Ectodermal cell (in vitro differentiated cells): ENCODE measurements around the gene BBIP1. TPM values are rescaled to one million over a fixed set of nuclear protein-coding genes. Genes with fewer than 3 reads are reported as not detected.

Source experiments
- H3K27ac ChIP-seq: 2 replicates; pipeline ENCODE4 v1.7.0; 2013; ENCODE audit warnings: mild to moderate bottlenecking, low read depth, low read length; ENCODE audit not compliant: insufficient read depth, poor library complexity, severe bottlenecking
- H3K27me3 ChIP-seq: 2 replicates; pipeline ENCODE4 v1.7.0; 2013; ENCODE audit warnings: mild to moderate bottlenecking, low read length; ENCODE audit not compliant: insufficient read depth, control insufficient read depth, poor library complexity, severe bottlenecking
- H3K36me3 ChIP-seq: one replicate; pipeline ENCODE4 v1.7.0; 2013; ENCODE audit warnings: low read length; ENCODE audit not compliant: control insufficient read depth, insufficient read depth
- H3K4me1 ChIP-seq: one replicate; pipeline ENCODE4 v1.7.0; 2013; ENCODE audit warnings: low read length; ENCODE audit not compliant: control insufficient read depth, insufficient read depth
- H3K4me3 ChIP-seq: 2 replicates; pipeline ENCODE4 v1.7.0; 2013; ENCODE audit warnings: low read depth, low read length, control low read depth; ENCODE audit not compliant: insufficient read depth
- H3K9me3 ChIP-seq: 2 replicates; pipeline ENCODE4 v1.7.0; 2013; ENCODE audit warnings: mild to moderate bottlenecking, low read length, moderate library complexity; ENCODE audit not compliant: control insufficient read depth
- WGBS, 2 experiments: methylation state at CpG; one replicate each; pipeline ENCODE4 v1.1.7; 2013; ENCODE audit warnings: missing lambda C conversion rate in 2 of 2; 5-methylcytosine and 5-hydroxymethylcytosine counted together
- polyA plus RNA-seq, 4 experiments: library from polyadenylated mRNA; stranded (reverse); fragments of 50-300 nt; gene quantifications; one replicate each; pipeline ENCODE4 v1.2.3, GENCODE V29; 2013

The BBIP1 gene, protein sequence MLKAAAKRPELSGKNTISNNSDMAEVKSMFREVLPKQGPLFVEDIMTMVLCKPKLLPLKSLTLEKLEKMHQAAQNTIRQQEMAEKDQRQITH
- 33.4 TPM for polyA plus RNA-seq (2013, experiment 1 of 4)
- polyA plus RNA-seq (2013, experiment 2 of 4), result 32.0 TPM
- polyA plus RNA-seq (2013, experiment 3 of 4), result 46.8 TPM
- 49.4 TPM for polyA plus RNA-seq (2013, experiment 4 of 4)

DNA sequence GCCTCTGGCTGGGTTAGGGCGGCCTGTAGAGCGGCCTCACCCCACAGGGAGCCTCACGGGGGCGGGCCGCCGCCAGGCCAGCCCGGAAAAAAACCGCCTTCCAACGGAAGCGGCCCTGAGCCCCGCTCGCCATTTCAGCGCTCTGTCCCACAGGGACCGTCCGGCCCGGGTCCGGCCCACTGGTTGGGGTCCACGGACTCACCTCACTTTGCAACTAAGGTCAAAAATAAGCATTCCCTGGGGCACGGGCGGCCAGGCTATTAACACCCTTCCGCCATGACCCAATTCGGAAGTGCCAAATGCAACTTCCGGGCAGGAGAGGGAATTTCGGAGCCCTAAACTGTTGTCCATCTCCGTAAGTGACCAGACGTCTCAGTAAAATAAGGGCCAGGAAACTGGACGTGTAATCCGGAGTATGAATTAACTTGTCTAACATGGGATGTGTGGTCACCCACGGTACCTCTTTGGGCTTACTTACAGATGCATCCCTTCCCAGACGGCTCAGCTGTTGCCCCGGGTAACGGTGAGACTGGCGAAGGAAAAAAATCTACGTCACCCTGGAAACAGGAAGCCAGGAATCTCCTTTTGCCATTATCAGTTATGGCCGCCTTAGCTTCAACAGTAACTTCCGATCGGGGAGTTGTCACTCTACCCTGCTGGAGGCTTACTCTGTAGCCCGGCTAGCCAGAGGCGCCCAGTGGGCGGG, at the start of gene BBIP1:
BBIP1 (minus strand) TSS at position 538 of the 706 bp plus-strand sequence. CDS start 1,023 bp downstream, outside the sequence.
- Histone ChIP-seq H3K9me3 (no peaks in the 10 kb centered on the region), H3K27me3 (no peaks in the 10 kb centered on the region), H3K4me3 (peak within 1 kb of the TSS; percentile 96), H3K36me3 (no peaks in the 10 kb centered on the region), H3K27ac (peak within 1 kb of the TSS; percentile 98), H3K4me1 (peaks cover 3% of the 10 kb centered on the region)
- 0% methylated on average over 40 of the region's 40 CpGs for WGBS, 2 experiments

DNA sequence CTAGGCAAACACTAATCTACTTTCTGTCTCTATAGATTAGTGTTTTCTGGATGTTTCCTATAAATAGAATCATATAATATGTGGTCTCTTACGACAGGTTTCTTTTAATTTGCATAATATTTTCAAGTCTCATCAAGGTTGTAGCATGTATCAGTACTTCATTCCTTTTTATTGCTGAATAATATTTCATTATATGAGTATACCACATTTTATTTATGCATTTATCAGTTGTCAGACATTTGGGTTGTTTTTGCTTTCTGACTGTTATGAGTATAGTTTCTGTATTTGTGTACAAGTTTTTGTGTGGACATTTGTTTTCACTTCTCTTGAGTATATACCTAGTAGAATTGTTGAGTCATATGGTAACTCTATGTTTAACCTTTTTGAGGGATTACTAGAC, 48.7 kb upstream of the BBIP1 start:
- no peaks in the 10 kb centered on the region for H3K27me3 ChIP-seq
- H3K9me3 ChIP-seq, result no peaks in the 10 kb centered on the region
- no CpG with 5 or more reads among the region's 1 CpG for WGBS, 2 experiments
- no peaks in the 10 kb centered on the region for H3K4me1 ChIP-seq
- no peak overlapping the region for H3K27ac ChIP-seq
- H3K36me3 ChIP-seq, result no peaks in the 10 kb centered on the region
- no peak overlapping the region for H3K4me3 ChIP-seq

DNA sequence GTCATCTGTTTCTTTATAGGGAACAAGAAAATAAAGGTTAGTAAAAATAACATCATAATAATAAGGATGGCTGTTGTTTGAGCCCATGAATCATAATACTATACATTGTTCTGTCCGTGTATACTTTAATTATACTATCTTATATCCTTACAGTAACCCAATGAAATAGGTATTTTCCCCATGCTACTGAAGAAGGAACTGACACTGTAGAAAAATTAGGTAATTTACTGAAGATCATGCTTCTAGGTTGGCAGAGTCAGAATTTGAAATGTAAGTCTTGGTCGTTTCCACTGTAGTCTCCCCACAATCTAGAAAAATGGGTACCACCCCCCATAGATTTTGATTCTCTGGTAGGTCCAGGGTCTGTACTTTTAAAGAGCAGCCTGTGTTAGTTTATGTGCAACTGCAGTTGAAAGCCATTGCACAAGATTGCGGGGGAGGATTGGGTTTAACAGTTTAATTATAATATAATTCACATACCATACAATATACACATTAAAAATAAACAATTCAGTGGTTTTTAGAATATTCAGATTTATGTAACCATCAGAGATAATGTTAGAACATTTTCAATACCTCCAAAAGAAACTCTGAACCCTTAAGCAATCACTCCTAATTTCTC, 48.1 kb upstream of the BBIP1 start:
- Histone ChIP-seq H3K27me3 (no peaks in the 10 kb centered on the region), H3K9me3 (no peaks in the 10 kb centered on the region), H3K4me1 (no peaks in the 10 kb centered on the region), H3K27ac (no peak overlapping the region), H3K4me3 (no peak overlapping the region), H3K36me3 (no peaks in the 10 kb centered on the region)
- WGBS, 2 experiments, result 67 to 93% methylated on average over 1 of the region's 3 CpGs

DNA sequence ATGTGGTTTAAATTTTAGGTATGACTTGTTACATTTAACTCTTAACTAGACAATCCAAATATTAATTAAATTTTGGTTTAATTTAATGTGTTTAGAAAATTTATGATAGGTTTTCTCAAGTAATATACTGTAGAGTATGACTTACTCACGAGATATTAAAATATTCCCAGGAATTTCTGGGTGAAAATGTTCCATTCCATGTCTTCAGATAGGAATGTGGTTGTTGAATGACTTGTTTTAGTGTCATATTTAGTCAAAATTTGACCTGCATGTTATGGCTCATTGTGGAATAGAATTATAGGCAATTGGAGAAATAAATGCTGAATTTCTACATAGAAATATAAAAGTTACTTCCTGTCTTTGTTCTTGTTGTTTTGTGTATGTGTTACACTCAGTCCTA, 47.2 kb upstream of the BBIP1 start:
- H3K4me1 ChIP-seq, result no peaks in the 10 kb centered on the region
- H3K27ac ChIP-seq, result no peak overlapping the region
- H3K36me3 ChIP-seq, result no peaks in the 10 kb centered on the region
- no peaks in the 10 kb centered on the region for H3K9me3 ChIP-seq
- 91 to 96% methylated on average over 1 of the region's 1 CpG for whole genome bisulfite sequencing, 2 experiments
- no peak overlapping the region for H3K4me3 ChIP-seq
- no peaks in the 10 kb centered on the region for H3K27me3 ChIP-seq

DNA sequence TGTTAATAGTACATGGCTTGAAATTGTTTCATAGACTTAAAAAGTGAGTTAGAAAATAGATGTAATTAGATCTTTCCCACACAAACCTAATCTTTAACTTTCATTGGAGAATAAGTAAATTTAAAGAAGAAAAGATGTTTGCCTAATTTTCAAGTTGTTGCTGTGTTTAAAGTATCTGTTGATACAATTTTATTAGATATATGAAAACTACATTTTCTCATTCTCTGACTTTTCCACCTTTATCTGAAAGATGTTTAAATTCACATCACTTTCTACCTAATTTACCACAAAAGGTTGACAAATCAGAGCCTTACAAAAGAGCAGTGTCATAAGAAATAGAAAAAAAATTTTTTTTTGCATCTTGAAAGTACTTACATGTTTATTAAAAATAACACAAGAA, 46.2 kb upstream of the BBIP1 start:
- Histone ChIP-seq H3K4me1 (no peaks in the 10 kb centered on the region), H3K4me3 (no peak overlapping the region), H3K27ac (no peak overlapping the region), H3K27me3 (no peaks in the 10 kb centered on the region), H3K36me3 (no peaks in the 10 kb centered on the region), H3K9me3 (no peaks in the 10 kb centered on the region)

DNA sequence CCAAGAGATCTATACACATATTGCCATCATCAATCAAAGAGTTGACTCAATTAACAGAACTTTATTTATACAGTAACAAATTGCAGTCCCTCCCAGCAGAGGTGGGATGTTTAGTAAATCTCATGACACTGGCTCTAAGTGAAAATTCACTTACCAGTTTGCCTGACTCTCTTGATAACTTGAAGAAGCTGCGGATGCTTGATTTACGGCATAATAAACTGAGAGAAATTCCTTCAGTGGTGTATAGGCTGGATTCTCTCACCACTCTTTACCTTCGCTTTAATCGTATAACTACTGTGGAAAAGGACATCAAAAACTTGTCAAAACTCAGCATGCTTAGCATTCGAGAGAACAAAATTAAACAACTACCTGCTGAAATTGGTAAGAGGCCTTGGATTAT, 45.7 kb upstream of the BBIP1 start:
- WGBS, 2 experiments, result 96 to 100% methylated on average over 5 of the region's 5 CpGs
- Histone ChIP-seq H3K4me1 (no peaks in the 10 kb centered on the region), H3K4me3 (no peak overlapping the region), H3K27me3 (no peaks in the 10 kb centered on the region), H3K9me3 (no peaks in the 10 kb centered on the region), H3K27ac (no peak overlapping the region), H3K36me3 (no peaks in the 10 kb centered on the region)

DNA sequence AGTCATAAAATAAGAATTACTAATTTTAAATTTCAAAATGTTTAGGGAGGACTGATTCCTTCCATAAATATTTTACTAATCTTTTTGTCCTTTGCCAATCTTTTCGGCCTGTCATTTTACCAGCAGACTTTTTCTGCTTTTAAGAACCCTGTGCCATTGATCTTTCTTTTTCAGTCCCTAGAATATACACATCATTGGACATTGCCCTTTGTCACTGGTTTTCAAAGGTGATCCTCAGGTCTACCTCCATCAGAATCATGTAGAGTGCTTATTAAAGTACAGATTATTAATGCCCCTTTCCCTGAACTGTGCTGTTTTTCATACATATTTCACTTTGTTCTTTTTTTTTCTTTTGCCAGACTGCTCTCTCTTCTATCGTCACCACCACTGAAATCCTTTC, 44.2 kb upstream of the BBIP1 start:
- H3K27me3 ChIP-seq, result no peaks in the 10 kb centered on the region
- H3K4me3 ChIP-seq, result no peak overlapping the region
- H3K27ac ChIP-seq, result no peak overlapping the region
- 98 to 100% methylated on average over 2 of the region's 2 CpGs for WGBS, 2 experiments
- no peaks in the 10 kb centered on the region for H3K36me3 ChIP-seq
- no peaks in the 10 kb centered on the region for H3K4me1 ChIP-seq
- H3K9me3 ChIP-seq, result no peaks in the 10 kb centered on the region

DNA sequence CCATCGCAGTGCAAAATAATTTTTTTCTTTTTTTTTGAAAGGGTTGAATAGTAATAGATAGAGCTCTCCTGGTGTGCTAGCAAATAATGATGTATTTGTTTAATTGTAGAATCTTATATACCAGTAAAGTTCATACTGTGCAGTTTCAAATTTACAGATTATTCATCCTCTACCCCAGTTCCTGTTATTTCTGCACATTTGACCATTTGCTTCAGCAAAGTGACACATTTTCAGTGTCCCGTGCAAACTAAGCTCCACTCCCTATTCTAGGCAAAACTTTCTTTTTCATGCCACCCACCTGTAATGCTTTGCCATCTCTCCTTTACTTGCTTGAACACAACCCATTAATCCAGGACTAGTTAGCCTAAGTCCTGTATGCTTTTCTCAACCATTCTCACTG, 43.5 kb upstream of the BBIP1 start:
- H3K9me3 ChIP-seq, result no peaks in the 10 kb centered on the region
- no peak overlapping the region for H3K27ac ChIP-seq
- H3K36me3 ChIP-seq, result no peaks in the 10 kb centered on the region
- H3K27me3 ChIP-seq, result no peaks in the 10 kb centered on the region
- 95 to 98% methylated on average over 1 to 2 of the region's 2 CpGs for WGBS, 2 experiments
- H3K4me1 ChIP-seq, result no peaks in the 10 kb centered on the region
- no peak overlapping the region for H3K4me3 ChIP-seq

DNA sequence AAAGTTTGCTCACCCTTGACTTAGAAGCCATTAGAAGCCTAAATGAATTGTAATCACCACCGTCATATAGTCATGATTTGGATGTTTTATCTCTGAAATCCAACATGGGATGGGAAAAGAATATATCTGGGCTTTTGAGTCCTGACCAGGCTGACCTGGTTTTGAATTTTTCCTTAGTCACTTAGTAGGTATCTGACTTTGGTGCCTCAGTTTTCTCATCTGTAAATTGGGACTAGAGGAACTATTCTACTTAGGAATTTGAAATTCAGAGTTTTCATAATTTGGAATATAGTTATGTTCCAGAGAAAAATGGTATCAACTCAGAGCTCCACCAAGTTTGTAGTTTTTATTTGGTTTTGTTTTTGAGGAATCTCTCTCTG, 41.3 kb upstream of the BBIP1 start:
- 100% methylated on average over 1 of the region's 1 CpG for WGBS, 2 experiments
- H3K27me3 ChIP-seq, result no peaks in the 10 kb centered on the region
- no peaks in the 10 kb centered on the region for H3K4me1 ChIP-seq
- no peaks in the 10 kb centered on the region for H3K36me3 ChIP-seq
- no peaks in the 10 kb centered on the region for H3K9me3 ChIP-seq
- no peak overlapping the region for H3K4me3 ChIP-seq
- no peak overlapping the region for H3K27ac ChIP-seq

DNA sequence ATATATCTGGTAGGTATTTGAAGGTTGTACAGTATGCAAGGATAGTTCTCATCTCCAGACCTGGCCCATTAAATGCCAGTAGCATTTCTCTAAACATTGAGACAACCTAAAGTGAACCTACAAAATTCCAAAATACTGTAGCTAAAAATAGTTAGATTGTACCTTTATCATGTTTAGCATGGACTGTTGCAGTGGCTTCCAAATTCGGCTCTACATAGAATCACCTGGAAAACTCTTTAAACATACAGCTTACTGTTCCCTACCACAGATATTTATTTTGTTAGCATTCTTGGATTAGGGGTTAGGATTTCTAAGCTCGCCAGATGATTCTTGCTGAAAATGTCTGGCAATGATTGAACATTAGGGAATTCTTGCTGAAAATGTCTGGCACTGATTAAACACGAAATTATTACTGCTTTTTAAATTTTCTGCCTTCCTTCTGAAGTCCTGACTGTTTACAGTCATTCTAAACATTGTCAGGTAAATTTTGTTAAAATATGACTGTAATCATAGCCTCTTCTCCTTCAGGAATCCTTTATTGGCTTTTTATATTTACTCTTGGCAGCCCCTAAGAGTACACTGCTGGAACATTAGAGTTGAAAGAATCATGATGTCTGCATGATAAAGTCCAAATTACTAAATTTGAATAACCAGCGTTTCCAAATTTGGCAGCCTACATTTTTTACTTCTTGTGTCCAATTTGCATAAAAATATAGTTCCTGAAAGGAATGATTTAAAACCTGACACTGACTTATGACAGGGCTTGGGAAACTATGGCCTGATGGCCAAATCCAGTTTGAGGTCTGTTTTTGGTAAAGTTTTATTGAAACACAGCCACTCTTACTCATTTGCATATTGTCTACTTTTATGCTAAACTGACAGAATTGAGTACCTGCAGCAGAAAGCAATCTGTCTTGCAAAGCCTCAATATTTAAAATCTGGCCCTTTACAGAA, 40.7 kb upstream of the BBIP1 start:
- WGBS, 2 experiments, result 87 to 96% methylated on average over 2 to 4 of the region's 4 CpGs
- H3K4me3 ChIP-seq, result no peak overlapping the region
- no peak overlapping the region for H3K27ac ChIP-seq

More for the DNA sequence above, 40.7 kb upstream of the BBIP1 start:
- no peaks in the 10 kb centered on the region for H3K27me3 ChIP-seq
- no peaks in the 10 kb centered on the region for H3K9me3 ChIP-seq
- H3K4me1 ChIP-seq, result no peaks in the 10 kb centered on the region
- H3K36me3 ChIP-seq, result no peaks in the 10 kb centered on the region
